HepG2 (cell line): ENCODE measurements around the gene COLEC12. TPM values are rescaled to one million over a fixed set of nuclear protein-coding genes. Genes with fewer than 3 reads are reported as not detected.

Experiments
- ARNT2 ChIP-seq: sonication (generic); formaldehyde crosslinking; IDR thresholded peaks from 2 replicates; pipeline ENCODE4 v1.8.0; 2022; ENCODE audit warnings: mild to moderate bottlenecking, low read depth, missing genetic modification reagents, moderate library complexity
- MLLT10 ChIP-seq: sonication (generic); formaldehyde crosslinking; IDR thresholded peaks from 2 replicates; pipeline ENCODE4 v1.4.0; 2020; ENCODE audit warnings: missing genetic modification reagents
- NR2F6 ChIP-seq, 2 experiments: IDR thresholded peaks; 2 replicates each; pipeline ENCODE4 v1.6.1; 2016; ENCODE audit warnings: antibody characterized with exemption in 1 of 2, mild to moderate bottlenecking in 1 of 2
- SNAI1 ChIP-seq: sonication (generic); formaldehyde crosslinking; IDR thresholded peaks from 2 replicates; pipeline ENCODE4 v1.5.0; 2020; ENCODE audit warnings: mild to moderate bottlenecking, missing genetic modification reagents, borderline replicate concordance
- ZNF367 ChIP-seq: sonication (generic); formaldehyde crosslinking; IDR thresholded peaks from 2 replicates; pipeline ENCODE4 v1.4.0; 2020; ENCODE audit warnings: missing genetic modification reagents, borderline replicate concordance
- ZNF619 ChIP-seq: sonication (generic); formaldehyde crosslinking; IDR thresholded peaks from 2 replicates; pipeline ENCODE4 v1.4.0; 2020; ENCODE audit warnings: mild to moderate bottlenecking, missing genetic modification reagents
- ZNF761 ChIP-seq: sonication (generic); formaldehyde crosslinking; conservative IDR thresholded peaks from 2 replicates; pipeline ENCODE4 v1.4.0; 2020; ENCODE audit warnings: mild to moderate bottlenecking, missing genetic modification reagents
- ZNF772 ChIP-seq: sonication (generic); formaldehyde crosslinking; IDR thresholded peaks from 2 replicates; pipeline ENCODE4 v1.5.0; 2020; ENCODE audit warnings: mild to moderate bottlenecking, missing genetic modification reagents
- ZSCAN12 ChIP-seq: sonication (generic); formaldehyde crosslinking; IDR thresholded peaks from 2 replicates; pipeline ENCODE4 v1.9.0; 2021; ENCODE audit warnings: mild to moderate bottlenecking, missing genetic modification reagents
- polyA plus RNA-seq, 8 experiments: library from polyadenylated mRNA; depleted of rRNA in 3 of 8; stranded (reverse) in 7 of 8; unstranded in 1 of 8; fragments of >200 nt; fragmentation: Illumina TruSeq in 4 of 8; extraction: Trizol in 4 of 8; gene quantifications; 2 replicates each; pipeline versions ENCODE4 v1.2.1 to v1.2.3, GENCODE V29; 2011 to 2016; ENCODE audit warnings: low read depth in 4 of 8, missing spikeins in 1 of 8, mixed read lengths in 1 of 8; ENCODE audit not compliant: insufficient read depth in 1 of 8
- total RNA-seq, 5 experiments: library from RNA; depleted of rRNA; stranded (reverse); fragments of >200 nt; fragmentation: Illumina TruSeq; extraction: Trizol; gene quantifications; 2 replicates each; pipeline ENCODE4 v1.2.3, GENCODE V29; 2016; ENCODE audit warnings: low read depth in 1 of 5
- TF ChIP-seq, protein P1 (sequence below): sonication (generic); formaldehyde crosslinking; IDR thresholded peaks from 2 replicates; pipeline ENCODE4 v1.4.0; 2020; ENCODE audit warnings: missing genetic modification reagents, borderline replicate concordance
- TF ChIP-seq, protein P2 (sequence below): sonication (generic); formaldehyde crosslinking; IDR thresholded peaks from 2 replicates; pipeline ENCODE4 v1.5.0; 2020; ENCODE audit warnings: mild to moderate bottlenecking, missing genetic modification reagents, borderline replicate concordance
- TF ChIP-seq, protein P3 (sequence below): IDR thresholded peaks from 2 replicates; pipeline ENCODE4 v1.6.1; 2016; ENCODE audit warnings: missing genetic modification reagents, missing compliant biosample characterization
- TF ChIP-seq, protein P4 (sequence below): IDR thresholded peaks from 2 replicates; pipeline ENCODE4 v1.6.1; 2016; ENCODE audit warnings: low read depth

COLEC12 gene
- total and polyA plus RNA-seq, 2 of the 13 experiments (the other 11 are each of a cell fraction or from before 2014, with no cell fraction given) = 0.02 to 0.11 TPM

DNA sequence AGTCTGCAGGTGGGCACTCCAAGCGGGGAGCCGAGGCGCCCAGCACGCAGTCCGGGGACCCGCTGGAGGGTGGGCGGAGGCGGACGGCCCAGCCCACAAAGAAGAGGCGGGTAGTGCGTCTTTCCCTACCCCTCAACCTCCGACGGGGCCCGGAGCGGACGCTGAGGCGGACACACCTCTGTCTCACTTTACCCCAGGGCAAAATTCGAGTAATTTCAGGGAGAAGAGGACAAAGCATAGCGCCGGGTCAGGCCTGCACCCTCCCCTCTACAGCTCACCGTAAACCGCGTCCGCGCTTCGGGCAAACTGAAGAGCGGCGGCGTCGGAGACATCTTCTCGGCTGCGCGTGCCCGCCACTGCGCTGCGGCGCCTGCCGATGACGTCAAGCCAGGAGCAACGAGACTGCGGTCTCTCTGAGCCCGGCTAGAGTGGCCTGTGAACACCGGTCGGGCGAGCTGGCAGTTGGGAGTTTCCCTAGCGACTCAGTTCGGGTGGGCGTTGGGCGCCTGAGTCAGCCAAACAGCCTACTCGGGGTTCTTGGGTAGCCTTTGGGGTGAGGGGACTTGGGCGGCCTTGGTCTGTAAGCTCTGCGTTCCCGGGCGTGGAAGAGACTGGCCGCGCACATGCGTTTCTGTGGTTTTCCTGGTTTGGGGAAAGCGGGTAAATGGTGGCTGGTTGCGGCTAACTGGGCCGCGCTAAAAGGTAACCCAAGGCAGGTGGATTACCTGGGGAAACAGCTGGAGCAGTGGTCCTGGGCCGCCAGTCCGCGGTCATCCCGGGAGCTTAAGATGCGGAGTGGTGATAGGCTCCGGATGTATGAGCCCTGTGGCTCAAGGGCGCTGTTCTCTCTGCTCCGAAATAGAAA, 232.6 kb downstream of the COLEC12 start, which contains the start of gene THOC1 (continued):
- TF ChIP-seq, protein P1, sequence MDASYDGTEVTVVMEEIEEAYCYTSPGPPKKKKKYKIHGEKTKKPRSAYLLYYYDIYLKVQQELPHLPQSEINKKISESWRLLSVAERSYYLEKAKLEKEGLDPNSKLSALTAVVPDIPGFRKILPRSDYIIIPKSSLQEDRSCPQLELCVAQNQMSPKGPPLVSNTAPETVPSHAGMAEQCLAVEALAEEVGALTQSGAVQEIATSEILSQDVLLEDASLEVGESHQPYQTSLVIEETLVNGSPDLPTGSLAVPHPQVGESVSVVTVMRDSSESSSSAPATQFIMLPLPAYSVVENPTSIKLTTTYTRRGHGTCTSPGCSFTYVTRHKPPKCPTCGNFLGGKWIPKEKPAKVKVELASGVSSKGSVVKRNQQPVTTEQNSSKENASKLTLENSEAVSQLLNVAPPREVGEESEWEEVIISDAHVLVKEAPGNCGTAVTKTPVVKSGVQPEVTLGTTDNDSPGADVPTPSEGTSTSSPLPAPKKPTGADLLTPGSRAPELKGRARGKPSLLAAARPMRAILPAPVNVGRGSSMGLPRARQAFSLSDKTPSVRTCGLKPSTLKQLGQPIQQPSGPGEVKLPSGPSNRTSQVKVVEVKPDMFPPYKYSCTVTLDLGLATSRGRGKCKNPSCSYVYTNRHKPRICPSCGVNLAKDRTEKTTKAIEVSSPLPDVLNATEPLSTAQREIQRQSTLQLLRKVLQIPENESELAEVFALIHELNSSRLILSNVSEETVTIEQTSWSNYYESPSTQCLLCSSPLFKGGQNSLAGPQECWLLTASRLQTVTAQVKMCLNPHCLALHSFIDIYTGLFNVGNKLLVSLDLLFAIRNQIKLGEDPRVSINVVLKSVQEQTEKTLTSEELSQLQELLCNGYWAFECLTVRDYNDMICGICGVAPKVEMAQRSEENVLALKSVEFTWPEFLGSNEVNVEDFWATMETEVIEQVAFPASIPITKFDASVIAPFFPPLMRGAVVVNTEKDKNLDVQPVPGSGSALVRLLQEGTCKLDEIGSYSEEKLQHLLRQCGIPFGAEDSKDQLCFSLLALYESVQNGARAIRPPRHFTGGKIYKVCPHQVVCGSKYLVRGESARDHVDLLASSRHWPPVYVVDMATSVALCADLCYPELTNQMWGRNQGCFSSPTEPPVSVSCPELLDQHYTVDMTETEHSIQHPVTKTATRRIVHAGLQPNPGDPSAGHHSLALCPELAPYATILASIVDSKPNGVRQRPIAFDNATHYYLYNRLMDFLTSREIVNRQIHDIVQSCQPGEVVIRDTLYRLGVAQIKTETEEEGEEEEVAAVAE (CRISPR knock-in tag) = peak; percentile 78; the same call in 1 of the 2 replicates
- TF ChIP-seq ZNF367 (CRISPR knock-in tag) = no peak
- 0 out of 2 replicates have a peak, but pooled peaks have one; percentile 41 for TF ChIP-seq ZSCAN12 (CRISPR knock-in tag)
- TF ChIP-seq, protein P2, sequence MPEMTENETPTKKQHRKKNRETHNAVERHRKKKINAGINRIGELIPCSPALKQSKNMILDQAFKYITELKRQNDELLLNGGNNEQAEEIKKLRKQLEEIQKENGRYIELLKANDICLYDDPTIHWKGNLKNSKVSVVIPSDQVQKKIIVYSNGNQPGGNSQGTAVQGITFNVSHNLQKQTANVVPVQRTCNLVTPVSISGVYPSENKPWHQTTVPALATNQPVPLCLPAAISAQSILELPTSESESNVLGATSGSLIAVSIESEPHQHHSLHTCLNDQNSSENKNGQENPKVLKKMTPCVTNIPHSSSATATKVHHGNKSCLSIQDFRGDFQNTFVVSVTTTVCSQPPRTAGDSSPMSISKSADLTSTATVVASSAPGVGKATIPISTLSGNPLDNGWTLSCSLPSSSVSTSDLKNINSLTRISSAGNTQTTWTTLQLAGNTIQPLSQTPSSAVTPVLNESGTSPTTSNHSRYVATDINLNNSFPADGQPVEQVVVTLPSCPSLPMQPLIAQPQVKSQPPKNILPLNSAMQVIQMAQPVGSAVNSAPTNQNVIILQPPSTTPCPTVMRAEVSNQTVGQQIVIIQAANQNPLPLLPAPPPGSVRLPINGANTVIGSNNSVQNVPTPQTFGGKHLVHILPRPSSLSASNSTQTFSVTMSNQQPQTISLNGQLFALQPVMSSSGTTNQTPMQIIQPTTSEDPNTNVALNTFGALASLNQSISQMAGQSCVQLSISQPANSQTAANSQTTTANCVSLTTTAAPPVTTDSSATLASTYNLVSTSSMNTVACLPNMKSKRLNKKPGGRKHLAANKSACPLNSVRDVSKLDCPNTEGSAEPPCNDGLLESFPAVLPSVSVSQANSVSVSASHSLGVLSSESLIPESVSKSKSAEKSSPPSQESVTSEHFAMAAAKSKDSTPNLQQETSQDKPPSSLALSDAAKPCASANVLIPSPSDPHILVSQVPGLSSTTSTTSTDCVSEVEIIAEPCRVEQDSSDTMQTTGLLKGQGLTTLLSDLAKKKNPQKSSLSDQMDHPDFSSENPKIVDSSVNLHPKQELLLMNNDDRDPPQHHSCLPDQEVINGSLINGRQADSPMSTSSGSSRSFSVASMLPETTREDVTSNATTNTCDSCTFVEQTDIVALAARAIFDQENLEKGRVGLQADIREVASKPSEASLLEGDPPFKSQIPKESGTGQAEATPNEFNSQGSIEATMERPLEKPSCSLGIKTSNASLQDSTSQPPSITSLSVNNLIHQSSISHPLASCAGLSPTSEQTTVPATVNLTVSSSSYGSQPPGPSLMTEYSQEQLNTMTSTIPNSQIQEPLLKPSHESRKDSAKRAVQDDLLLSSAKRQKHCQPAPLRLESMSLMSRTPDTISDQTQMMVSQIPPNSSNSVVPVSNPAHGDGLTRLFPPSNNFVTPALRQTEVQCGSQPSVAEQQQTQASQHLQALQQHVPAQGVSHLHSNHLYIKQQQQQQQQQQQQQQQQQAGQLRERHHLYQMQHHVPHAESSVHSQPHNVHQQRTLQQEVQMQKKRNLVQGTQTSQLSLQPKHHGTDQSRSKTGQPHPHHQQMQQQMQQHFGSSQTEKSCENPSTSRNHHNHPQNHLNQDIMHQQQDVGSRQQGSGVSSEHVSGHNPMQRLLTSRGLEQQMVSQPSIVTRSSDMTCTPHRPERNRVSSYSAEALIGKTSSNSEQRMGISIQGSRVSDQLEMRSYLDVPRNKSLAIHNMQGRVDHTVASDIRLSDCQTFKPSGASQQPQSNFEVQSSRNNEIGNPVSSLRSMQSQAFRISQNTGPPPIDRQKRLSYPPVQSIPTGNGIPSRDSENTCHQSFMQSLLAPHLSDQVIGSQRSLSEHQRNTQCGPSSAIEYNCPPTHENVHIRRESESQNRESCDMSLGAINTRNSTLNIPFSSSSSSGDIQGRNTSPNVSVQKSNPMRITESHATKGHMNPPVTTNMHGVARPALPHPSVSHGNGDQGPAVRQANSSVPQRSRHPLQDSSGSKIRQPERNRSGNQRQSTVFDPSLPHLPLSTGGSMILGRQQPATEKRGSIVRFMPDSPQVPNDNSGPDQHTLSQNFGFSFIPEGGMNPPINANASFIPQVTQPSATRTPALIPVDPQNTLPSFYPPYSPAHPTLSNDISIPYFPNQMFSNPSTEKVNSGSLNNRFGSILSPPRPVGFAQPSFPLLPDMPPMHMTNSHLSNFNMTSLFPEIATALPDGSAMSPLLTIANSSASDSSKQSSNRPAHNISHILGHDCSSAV = peak; percentile 87; the same call in 1 of the 2 replicates
- peak; percentile 41; the same call in 1 of the 2 replicates for TF ChIP-seq NR2F6 (IDR thresholded peaks at IDR 0.05)
- TF ChIP-seq NR2F6 (CRISPR knock-in tag; IDR thresholded peaks at IDR 0.05) = 0 out of 2 replicates have a peak, but pooled peaks have one; percentile 20
- 0 out of 2 replicates have a peak, but pooled peaks have one; percentile 61 for TF ChIP-seq ZNF761
- TF ChIP-seq ZNF772 (CRISPR knock-in tag) = peak; percentile 97
- TF ChIP-seq SNAI1 (CRISPR knock-in tag) = peak; percentile 81
- TF ChIP-seq, protein P3, sequence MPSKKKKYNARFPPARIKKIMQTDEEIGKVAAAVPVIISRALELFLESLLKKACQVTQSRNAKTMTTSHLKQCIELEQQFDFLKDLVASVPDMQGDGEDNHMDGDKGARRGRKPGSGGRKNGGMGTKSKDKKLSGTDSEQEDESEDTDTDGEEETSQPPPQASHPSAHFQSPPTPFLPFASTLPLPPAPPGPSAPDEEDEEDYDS = peak; percentile 73
- peak; percentile 53; the same call in 1 of the 2 replicates for TF ChIP-seq ARNT2 (CRISPR knock-in tag)
- TF ChIP-seq, protein P4, sequence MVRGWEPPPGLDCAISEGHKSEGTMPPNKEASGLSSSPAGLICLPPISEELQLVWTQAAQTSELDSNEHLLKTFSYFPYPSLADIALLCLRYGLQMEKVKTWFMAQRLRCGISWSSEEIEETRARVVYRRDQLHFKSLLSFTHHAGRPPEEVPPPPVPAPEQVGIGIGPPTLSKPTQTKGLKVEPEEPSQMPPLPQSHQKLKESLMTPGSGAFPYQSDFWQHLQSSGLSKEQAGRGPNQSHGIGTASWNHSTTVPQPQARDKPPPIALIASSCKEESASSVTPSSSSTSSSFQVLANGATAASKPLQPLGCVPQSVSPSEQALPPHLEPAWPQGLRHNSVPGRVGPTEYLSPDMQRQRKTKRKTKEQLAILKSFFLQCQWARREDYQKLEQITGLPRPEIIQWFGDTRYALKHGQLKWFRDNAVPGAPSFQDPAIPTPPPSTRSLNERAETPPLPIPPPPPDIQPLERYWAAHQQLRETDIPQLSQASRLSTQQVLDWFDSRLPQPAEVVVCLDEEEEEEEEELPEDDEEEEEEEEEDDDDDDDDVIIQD (CRISPR knock-in tag) = peak; percentile 36; the same call in 1 of the 2 replicates
- TF ChIP-seq MLLT10 = no peak
- TF ChIP-seq ZNF619 = peak; percentile 93; the same call in 1 of the 2 replicates
